Measurements from ENCODE around the gene EIF4G3.
"Not testable (repeated sequence)": the region's sequence is repeated elsewhere in the genome, so short reads cannot be mapped to it uniquely, and the experiment has no call there.

The EIF4G3 gene

GRCh38 chr1:21067551-21068227, 109.0 kb downstream of the EIF4G3 start:
- no peak for DNase-seq (ENCODE audit: low read depth)

GRCh38 chr1:21066356-21067012, 110.2 kb downstream of the EIF4G3 start:
- DNase-seq (ENCODE audit: low read depth), result no peak

- no peak for DNase-seq (ENCODE audit: low read depth)
Observed at GRCh38 chr1:21065851-21066250, 110.8 kb downstream of the EIF4G3 start.

- no peak for DNase-seq (ENCODE audit: low read depth)
Observed at GRCh38 chr1:21064057-21064456, 112.6 kb downstream of the EIF4G3 start.

- DNase-seq (ENCODE audit: low read depth), result no peak
Observed at GRCh38 chr1:21060523-21060922, 116.2 kb downstream of the EIF4G3 start.

- no peak for DNase-seq (ENCODE audit: low read depth)
Observed at GRCh38 chr1:21059021-21059420, 117.7 kb downstream of the EIF4G3 start.

- DNase-seq (ENCODE audit: low read depth), result no peak
Observed at GRCh38 chr1:21058035-21058793, 118.5 kb downstream of the EIF4G3 start.

- not testable (repeated sequence) for DNase-seq (ENCODE audit: low read depth)
Observed at GRCh38 chr1:21053189-21053928, 123.3 kb downstream of the EIF4G3 start.

GRCh38 chr1:21052034-21052433, 124.7 kb downstream of the EIF4G3 start:
- no peak for DNase-seq (ENCODE audit: low read depth)

GRCh38 chr1:21051177-21051825, 125.4 kb downstream of the EIF4G3 start:
- no peak for DNase-seq (ENCODE audit: low read depth)

GRCh38 chr1:21050031-21050430, 126.7 kb downstream of the EIF4G3 start:
- DNase-seq (ENCODE audit: low read depth), result no peak

- DNase-seq (ENCODE audit: low read depth), result no peak
Observed at GRCh38 chr1:21048462-21048861, 128.2 kb downstream of the EIF4G3 start.

- no peak for DNase-seq (ENCODE audit: low read depth)
Observed at GRCh38 chr1:21046132-21046531, 130.6 kb downstream of the EIF4G3 start.

- DNase-seq (ENCODE audit: low read depth), result no peak
Observed at GRCh38 chr1:21045351-21045750, 131.3 kb downstream of the EIF4G3 start.

- no peak for DNase-seq (ENCODE audit: low read depth)
Observed at GRCh38 chr1:21042929-21043605, 133.6 kb downstream of the EIF4G3 start.

- no peak for DNase-seq (ENCODE audit: low read depth)
Observed at GRCh38 chr1:21041541-21041940, 135.2 kb downstream of the EIF4G3 start.

GRCh38 chr1:21037091-21037490, 139.6 kb downstream of the EIF4G3 start:
- no peak for DNase-seq (ENCODE audit: low read depth)

GRCh38 chr1:21035794-21036193, 140.9 kb downstream of the EIF4G3 start:
- DNase-seq (ENCODE audit: low read depth), result no peak

- no peak for DNase-seq (ENCODE audit: low read depth)
Observed at GRCh38 chr1:21034725-21035628, 141.7 kb downstream of the EIF4G3 start.

GRCh38 chr1:21032741-21033140, 144.0 kb downstream of the EIF4G3 start:
- no peak for DNase-seq (ENCODE audit: low read depth)
